IgD-negative memory B cell (primary cell): ENCODE measurements around the gene FAM3B. TPM values are rescaled to one million over a fixed set of nuclear protein-coding genes. Genes with fewer than 3 reads are reported as not detected.

Experiments used
- H3K27ac Mint-ChIP-seq, 3 donors: one replicate each; pipeline ENCODE4 v1.8.0; 2020 to 2022; ENCODE audit warnings: mild to moderate bottlenecking in 3 of 3, mixed read lengths in 3 of 3, moderate library complexity in 1 of 3
- H3K27me3 Mint-ChIP-seq: one replicate; pipeline ENCODE4 v1.8.0; 2021; ENCODE audit warnings: mixed read lengths
- H3K36me3 Mint-ChIP-seq: one replicate; pipeline ENCODE4 v1.8.0; 2020; ENCODE audit warnings: mild to moderate bottlenecking, mixed read lengths
- H3K4me1 Mint-ChIP-seq, 3 donors: one replicate each; pipeline ENCODE4 v1.8.0; 2020 to 2022; ENCODE audit warnings: mixed read lengths in 3 of 3, mild to moderate bottlenecking in 1 of 3
- H3K4me3 Mint-ChIP-seq, 4 donors: one replicate each; pipeline ENCODE4 v1.8.0; 2020 to 2022; ENCODE audit warnings: mild to moderate bottlenecking in 4 of 4, mixed read lengths in 4 of 4, moderate library complexity in 3 of 4
- H3K9me3 Mint-ChIP-seq, 3 donors: one replicate each; pipeline ENCODE4 v1.8.0; 2020 to 2021; ENCODE audit warnings: mixed read lengths in 3 of 3, mild to moderate bottlenecking in 1 of 3
- polyA plus RNA-seq: library from polyadenylated mRNA; unstranded; fragments of 300-500 nt; fragmentation: Illumina TruSeq; gene quantifications from one replicate; pipeline ENCODE4 v1.2.3, GENCODE V29; 2021

The FAM3B gene
- polyA plus RNA-seq, 1 donor from 2014 or later: not detected

- Mint-ChIP-seq H3K9me3 (no peaks in the 10 kb centered on the region), H3K4me1 (peaks cover under 1 to 14% (median 5%) of the 10 kb centered on the region in 3 donors), H3K36me3 (peaks cover 9% of the 10 kb centered on the region), H3K27me3 (no peaks in the 10 kb centered on the region), H3K4me3 (no peak overlapping the region), H3K27ac (peak overlapping the region in 1 of 3 donors; percentile 59)
Measured at GRCh38 chr21:41375875-41376274, 59.3 kb downstream of the FAM3B start.

- H3K9me3 Mint-ChIP-seq: no peaks in the 10 kb centered on the region
- peak overlapping the region in 1 of 3 donors; percentile 59 for H3K27ac Mint-ChIP-seq
- no peaks in the 10 kb centered on the region for H3K27me3 Mint-ChIP-seq
- H3K36me3 Mint-ChIP-seq: peaks cover 9% of the 10 kb centered on the region
- H3K4me3 Mint-ChIP-seq: no peak overlapping the region
- H3K4me1 Mint-ChIP-seq: peaks cover 0 to 4% (median 1%) of the 10 kb centered on the region in 3 donors
Measured at GRCh38 chr21:41377715-41378114, 61.1 kb downstream of the FAM3B start.

GRCh38 chr21:41378849-41379248, 62.2 kb downstream of the FAM3B start:
- H3K27ac Mint-ChIP-seq: no peak overlapping the region
- H3K9me3 Mint-ChIP-seq: no peaks in the 10 kb centered on the region
- H3K36me3 Mint-ChIP-seq: peaks cover 8% of the 10 kb centered on the region
- peaks cover 0 to 3% (median 1%) of the 10 kb centered on the region in 3 donors for H3K4me1 Mint-ChIP-seq
- no peak overlapping the region for H3K4me3 Mint-ChIP-seq
- no peaks in the 10 kb centered on the region for H3K27me3 Mint-ChIP-seq

- Mint-ChIP-seq H3K9me3 (no peaks in the 10 kb centered on the region), H3K36me3 (peaks cover 8% of the 10 kb centered on the region), H3K4me3 (no peak overlapping the region), H3K27me3 (no peaks in the 10 kb centered on the region), H3K27ac (no peak overlapping the region), H3K4me1 (peaks cover 0 to 1% (median 1%) of the 10 kb centered on the region in 3 donors)
Measured at GRCh38 chr21:41379901-41380300, 63.3 kb downstream of the FAM3B start.

GRCh38 chr21:41381731-41382130, 65.1 kb downstream of the FAM3B start:
- H3K36me3 Mint-ChIP-seq: peaks cover 8% of the 10 kb centered on the region
- no peaks in the 10 kb centered on the region for H3K9me3 Mint-ChIP-seq
- no peaks in the 10 kb centered on the region for H3K27me3 Mint-ChIP-seq
- H3K4me1 Mint-ChIP-seq: peaks cover 0 to 1% (median 0%) of the 10 kb centered on the region in 3 donors
- H3K4me3 Mint-ChIP-seq: no peak overlapping the region
- H3K27ac Mint-ChIP-seq: no peak overlapping the region

GRCh38 chr21:41387042-41387819, 70.6 kb downstream of the FAM3B start:
- no peaks in the 10 kb centered on the region for H3K4me1 Mint-ChIP-seq
- peak overlapping the region in 1 of 3 donors; percentile 21 for H3K27ac Mint-ChIP-seq
- peaks cover 7% of the 10 kb centered on the region for H3K36me3 Mint-ChIP-seq
- H3K27me3 Mint-ChIP-seq: no peaks in the 10 kb centered on the region
- H3K4me3 Mint-ChIP-seq: no peak overlapping the region
- H3K9me3 Mint-ChIP-seq: no peaks in the 10 kb centered on the region

GRCh38 chr21:41387824-41388223, 71.2 kb downstream of the FAM3B start:
- Mint-ChIP-seq H3K9me3 (no peaks in the 10 kb centered on the region), H3K27me3 (no peaks in the 10 kb centered on the region), H3K36me3 (peaks cover 8% of the 10 kb centered on the region), H3K27ac (no peak overlapping the region), H3K4me1 (no peaks in the 10 kb centered on the region), H3K4me3 (no peak overlapping the region)

- Mint-ChIP-seq H3K27ac (no peak overlapping the region), H3K4me1 (no peaks in the 10 kb centered on the region), H3K27me3 (no peaks in the 10 kb centered on the region), H3K9me3 (no peaks in the 10 kb centered on the region), H3K36me3 (peaks cover 9% of the 10 kb centered on the region), H3K4me3 (no peak overlapping the region)
Measured at GRCh38 chr21:41388259-41388658, 71.7 kb downstream of the FAM3B start.

- Mint-ChIP-seq H3K27ac (no peak overlapping the region), H3K9me3 (no peaks in the 10 kb centered on the region), H3K4me3 (no peak overlapping the region), H3K27me3 (no peaks in the 10 kb centered on the region), H3K4me1 (peaks cover 0 to 3% (median 0%) of the 10 kb centered on the region in 3 donors), H3K36me3 (peaks cover 16% of the 10 kb centered on the region)
Measured at GRCh38 chr21:41390043-41390639, 73.5 kb downstream of the FAM3B start.

GRCh38 chr21:41393876-41394465, 77.4 kb downstream of the FAM3B start:
- no peaks in the 10 kb centered on the region for H3K27me3 Mint-ChIP-seq
- peaks cover 11 to 13% (median 12%) of the 10 kb centered on the region in 3 donors for H3K4me1 Mint-ChIP-seq
- H3K27ac Mint-ChIP-seq: peak overlapping the region in 1 of 3 donors; percentile 53
- peaks cover 24% of the 10 kb centered on the region for H3K36me3 Mint-ChIP-seq
- H3K4me3 Mint-ChIP-seq: no peak overlapping the region
- H3K9me3 Mint-ChIP-seq: no peaks in the 10 kb centered on the region

GRCh38 chr21:41396558-41397075, 80.0 kb downstream of the FAM3B start:
- peaks cover 11 to 13% (median 12%) of the 10 kb centered on the region in 3 donors for H3K4me1 Mint-ChIP-seq
- H3K4me3 Mint-ChIP-seq: peak overlapping the region in 1 of 4 donors; percentile 15

GRCh38 chr21:41397471-41397891, 80.9 kb downstream of the FAM3B start:
- no peaks in the 10 kb centered on the region for H3K9me3 Mint-ChIP-seq
- no peaks in the 10 kb centered on the region for H3K27me3 Mint-ChIP-seq
- no peak overlapping the region for H3K27ac Mint-ChIP-seq
- H3K36me3 Mint-ChIP-seq: peaks cover 28% of the 10 kb centered on the region
- peak overlapping the region in 1 of 4 donors; percentile 14 for H3K4me3 Mint-ChIP-seq
- H3K4me1 Mint-ChIP-seq: peaks cover 11 to 13% (median 12%) of the 10 kb centered on the region in 3 donors

More at GRCh38 chr21:41396558-41397075, 80.0 kb downstream of the FAM3B start:
- Mint-ChIP-seq H3K9me3 (no peaks in the 10 kb centered on the region), H3K36me3 (peaks cover 27% of the 10 kb centered on the region), H3K27ac (peak overlapping the region in 1 of 3 donors; percentile 9), H3K27me3 (no peaks in the 10 kb centered on the region)

- Mint-ChIP-seq H3K27me3 (no peaks in the 10 kb centered on the region), H3K4me1 (peaks cover 11 to 13% (median 12%) of the 10 kb centered on the region in 3 donors), H3K9me3 (no peaks in the 10 kb centered on the region), H3K36me3 (peaks cover 28% of the 10 kb centered on the region), H3K4me3 (no peak overlapping the region), H3K27ac (no peak overlapping the region)
Measured at GRCh38 chr21:41398251-41398650, 81.7 kb downstream of the FAM3B start.

GRCh38 chr21:41398831-41399230, 82.2 kb downstream of the FAM3B start:
- Mint-ChIP-seq H3K9me3 (no peaks in the 10 kb centered on the region), H3K27ac (no peak overlapping the region), H3K4me3 (no peak overlapping the region), H3K27me3 (no peaks in the 10 kb centered on the region), H3K36me3 (peaks cover 22% of the 10 kb centered on the region), H3K4me1 (peaks cover 9 to 13% (median 11%) of the 10 kb centered on the region in 3 donors)

- H3K4me1 Mint-ChIP-seq: peaks cover 8 to 13% (median 11%) of the 10 kb centered on the region in 3 donors
- no peaks in the 10 kb centered on the region for H3K27me3 Mint-ChIP-seq
- peaks cover 22% of the 10 kb centered on the region for H3K36me3 Mint-ChIP-seq
- H3K4me3 Mint-ChIP-seq: no peak overlapping the region
- no peaks in the 10 kb centered on the region for H3K9me3 Mint-ChIP-seq
- no peak overlapping the region for H3K27ac Mint-ChIP-seq
Measured at GRCh38 chr21:41399246-41399800, 82.7 kb downstream of the FAM3B start.
